Measurements from ENCODE around the gene PSTPIP1.

PSTPIP1 gene

GRCh38 chr15:77028451-77029165 lies 33.7 kb downstream of the PSTPIP1 start:
- FAIRE-seq, result no peak
- no peak for DNase-seq (ENCODE audit: insufficient read length, low spot score)

- FAIRE-seq (no peak), DNase-seq (ENCODE audit: insufficient read length, low spot score) (no peak)
Observed at GRCh38 chr15:77029166-77030047, 34.5 kb downstream of the PSTPIP1 start.

DNA sequence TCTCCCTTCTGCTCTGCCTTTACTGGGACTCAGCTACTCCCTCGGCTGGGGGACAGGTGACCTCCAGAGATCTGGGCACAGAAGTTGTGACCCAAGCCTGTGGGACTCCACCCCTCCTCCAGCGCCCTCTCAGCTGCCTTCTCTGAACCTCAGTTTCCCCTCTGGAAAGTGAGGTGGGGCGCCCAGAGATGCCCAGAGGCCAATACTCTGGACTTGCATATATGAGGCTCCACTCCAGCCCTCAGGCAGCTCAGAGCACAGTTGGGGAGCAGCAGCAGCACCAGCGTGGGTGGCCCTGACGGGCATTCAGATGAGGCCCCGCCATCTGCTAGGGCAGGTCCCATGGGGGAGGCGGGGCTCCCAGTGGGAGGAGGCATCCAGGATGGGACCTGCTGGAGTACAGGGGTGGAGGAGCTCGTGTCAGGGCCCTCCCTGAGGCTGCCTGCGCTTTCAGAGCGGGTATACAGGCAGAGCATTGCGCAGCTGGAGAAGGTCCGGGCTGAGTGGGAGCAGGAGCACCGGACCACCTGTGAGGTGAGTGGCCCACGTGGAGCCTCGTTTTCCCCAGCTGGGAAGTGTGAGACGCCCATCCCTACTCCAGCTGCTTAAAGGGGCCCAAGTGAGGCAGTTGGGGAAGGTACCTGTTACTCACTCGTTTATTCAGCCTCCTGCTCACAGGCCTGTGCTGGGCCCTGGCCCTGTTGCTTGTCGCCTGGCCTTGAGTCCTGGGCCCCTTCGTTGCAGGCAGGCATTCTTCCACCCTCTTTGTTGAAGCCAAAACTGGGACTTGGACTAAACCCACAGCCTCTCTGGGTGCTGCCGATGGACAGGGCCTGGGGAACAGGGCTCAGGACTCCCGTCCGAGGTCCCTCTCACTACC lies 35.4 kb downstream of the PSTPIP1 start:
- FAIRE-seq (no peak), DNase-seq (ENCODE audit: insufficient read length, low spot score) (no peak)

- no peak for DNase-seq (ENCODE audit: insufficient read length, low spot score)
- no peak for FAIRE-seq
Observed at GRCh38 chr15:77030928-77031375, 36.0 kb downstream of the PSTPIP1 start.

- FAIRE-seq (no peak), DNase-seq (ENCODE audit: insufficient read length, low spot score) (peak; percentile 61)
Observed at GRCh38 chr15:77031376-77032050, 36.6 kb downstream of the PSTPIP1 start.

DNA sequence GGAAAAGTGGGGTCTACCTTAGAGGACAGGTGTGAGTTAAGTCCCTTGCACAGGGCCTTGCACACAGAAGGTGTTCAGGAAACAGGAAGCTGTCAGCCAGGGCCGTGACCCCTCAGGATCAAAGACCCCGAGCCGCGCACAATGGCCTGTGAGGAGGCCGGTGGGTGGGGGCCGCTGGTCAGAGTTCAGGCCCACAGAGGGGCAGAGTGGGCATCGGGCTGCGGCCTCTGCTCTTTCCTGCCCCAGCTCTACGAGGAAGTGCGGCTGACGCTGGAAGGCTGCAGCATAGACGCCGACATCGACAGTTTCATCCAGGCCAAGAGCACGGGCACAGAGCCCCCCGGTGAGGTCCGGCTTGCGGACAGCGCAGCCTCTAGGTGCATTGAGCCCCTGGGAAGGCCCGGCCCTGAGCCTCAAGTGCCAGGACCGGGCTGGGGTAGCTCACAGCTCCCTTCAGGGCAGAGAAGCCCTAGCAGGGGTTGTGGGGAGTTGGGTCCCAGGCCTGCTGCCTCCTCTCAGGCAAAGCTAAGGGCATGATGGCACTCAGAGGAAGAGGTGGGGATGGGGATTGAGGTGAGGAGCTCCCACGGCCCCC lies 37.2 kb downstream of the PSTPIP1 start:
- FAIRE-seq, result no peak
- no peak for DNase-seq (ENCODE audit: insufficient read length, low spot score)

GRCh38 chr15:77032647-77033416 lies 37.9 kb downstream of the PSTPIP1 start:
- FAIRE-seq (no peak), DNase-seq (ENCODE audit: insufficient read length, low spot score) (no peak)

GRCh38 chr15:77033417-77033728 lies 38.4 kb downstream of the PSTPIP1 start:
- no peak for DNase-seq (ENCODE audit: insufficient read length, low spot score)

GRCh38 chr15:77033729-77034671 lies 39.1 kb downstream of the PSTPIP1 start:
- DNase-seq (ENCODE audit: insufficient read length, low spot score) (no peak), FAIRE-seq (no peak)

More at GRCh38 chr15:77033417-77033728, 38.4 kb downstream of the PSTPIP1 start:
- no peak for FAIRE-seq

GRCh38 chr15:77034695-77035489 lies 40.0 kb downstream of the PSTPIP1 start:
- DNase-seq (ENCODE audit: insufficient read length, low spot score) (no peak), FAIRE-seq (no peak)

GRCh38 chr15:77035584-77035983 lies 40.7 kb downstream of the PSTPIP1 start:
- FAIRE-seq (no peak), DNase-seq (ENCODE audit: insufficient read length, low spot score) (no peak)

DNA sequence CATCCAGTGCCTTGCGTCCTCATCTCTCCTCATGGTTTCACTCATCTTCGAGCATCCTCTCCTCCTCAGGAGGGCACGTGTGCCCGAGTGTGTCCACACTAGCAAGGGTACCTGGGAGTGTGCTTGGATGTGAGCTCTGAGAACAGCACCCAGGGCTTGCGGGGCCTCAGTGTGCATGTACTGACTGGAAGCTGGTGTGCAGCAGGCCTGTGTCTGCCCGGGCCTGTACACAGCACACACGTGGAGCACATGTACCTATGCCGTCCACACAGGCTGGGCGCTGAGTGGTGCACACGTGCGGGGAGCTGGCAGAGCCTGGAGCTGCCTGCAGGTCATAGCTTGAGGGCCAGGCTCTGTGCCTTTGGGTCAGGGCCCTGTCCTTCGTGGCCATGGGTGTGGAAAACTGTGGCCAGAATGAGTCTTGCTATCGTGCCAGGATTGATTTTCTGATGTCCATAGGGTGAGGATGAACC lies 41.1 kb downstream of the PSTPIP1 start:
- no peak for FAIRE-seq
- DNase-seq (ENCODE audit: insufficient read length, low spot score), result no peak

DNA sequence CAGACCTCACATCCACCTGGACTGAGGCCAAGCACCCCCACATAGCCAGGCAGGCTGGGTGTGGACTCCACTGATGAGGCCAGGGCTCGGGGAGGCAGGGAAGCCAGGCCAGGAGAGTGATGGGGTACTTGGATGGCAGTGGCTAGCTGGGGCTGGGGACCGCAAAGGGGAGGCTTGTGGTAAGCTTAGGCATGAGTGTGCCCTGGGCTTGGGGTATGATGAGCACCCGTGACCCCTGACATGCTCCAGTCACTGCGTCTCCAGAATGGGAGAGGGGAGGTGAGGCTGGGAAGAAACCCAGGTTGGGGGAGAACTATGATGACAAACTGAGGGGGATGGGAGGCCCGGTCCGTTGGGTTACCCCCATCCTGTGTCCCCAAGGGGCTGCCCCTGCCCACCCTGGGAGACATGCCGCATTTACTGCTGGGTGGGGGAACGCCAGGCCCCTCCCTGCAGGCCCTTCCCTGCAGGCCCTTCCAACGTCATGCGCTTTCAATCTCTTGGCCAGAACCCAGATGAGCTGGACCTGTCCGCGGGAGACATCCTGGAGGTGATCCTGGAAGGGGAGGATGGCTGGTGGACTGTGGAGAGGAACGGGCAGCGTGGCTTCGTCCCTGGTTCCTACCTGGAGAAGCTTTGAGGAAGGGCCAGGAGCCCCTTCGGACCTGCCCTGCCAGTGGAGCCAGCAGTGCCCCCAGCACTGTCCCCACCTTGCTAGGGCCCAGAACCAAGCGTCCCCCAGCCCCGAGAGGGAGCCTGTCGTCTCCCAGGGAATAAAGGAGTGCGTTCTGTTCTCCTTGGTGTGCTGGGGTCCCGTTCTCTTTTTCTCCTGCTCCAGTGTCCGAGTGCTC lies 41.8 kb downstream of the PSTPIP1 start:
- FAIRE-seq (no peak), DNase-seq (ENCODE audit: insufficient read length, low spot score) (no peak)

DNA sequence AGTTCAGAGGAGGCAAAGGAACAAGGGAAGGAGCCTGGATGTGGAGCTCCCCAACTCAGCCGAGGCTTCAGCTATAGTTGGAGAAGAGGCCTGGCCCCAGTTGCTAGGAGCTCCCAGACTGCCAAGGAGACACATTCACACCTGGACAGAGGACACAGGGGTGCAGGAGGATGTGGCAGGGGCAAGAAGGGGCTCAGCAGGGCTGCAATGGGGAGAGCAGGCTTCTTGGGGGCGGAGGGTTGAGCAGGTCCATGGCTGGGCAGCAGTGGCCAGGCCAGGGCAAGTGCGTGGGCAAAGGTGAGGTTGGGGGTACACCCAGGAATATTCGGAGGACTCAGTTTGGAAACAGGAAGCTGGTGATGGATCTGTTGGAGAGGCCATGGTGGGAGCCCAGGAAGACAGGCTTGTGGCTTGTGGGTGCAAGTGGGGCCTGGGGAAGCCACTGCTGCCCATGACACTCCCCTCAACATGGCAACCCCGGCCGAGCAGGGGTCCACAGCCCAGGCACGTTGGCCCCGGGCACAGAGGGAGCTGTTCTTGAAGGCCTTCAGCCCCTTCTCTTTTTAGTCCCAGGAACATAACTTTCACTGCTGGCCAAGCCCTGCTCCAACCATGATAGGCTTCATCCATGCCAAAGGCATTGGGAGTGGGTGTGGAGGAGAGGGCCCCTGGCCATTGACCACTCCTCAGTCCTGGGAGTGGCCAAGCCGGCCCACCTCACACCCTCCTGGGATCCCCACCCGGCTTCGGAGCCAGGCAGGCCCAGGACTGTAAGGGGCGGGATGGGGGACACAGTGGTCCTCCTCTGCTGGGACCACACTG lies 42.7 kb downstream of the PSTPIP1 start:
- FAIRE-seq, result no peak
- no peak for DNase-seq (ENCODE audit: insufficient read length, low spot score)
